GM12878 (cell line): ENCODE measurements around the gene DMD. TPM values are rescaled to one million over a fixed set of nuclear protein-coding genes. Genes with fewer than 3 reads are reported as not detected.

Source experiments
- ATAC-seq: fragments of 200-7000 bp; cut with Tn5 transposase; 3 replicates; pipeline ENCODE4 v1.9.1; 2020; ENCODE audit warnings: mild to moderate bottlenecking, moderate library complexity
- BruUV-seq: library from RNA; stranded (reverse); fragments of 400-500 nt; replicated peaks from 2 replicates; lab custom pipeline; 2021; lab: Mats Ljungman, UMichigan
- CTCF ChIA-PET: fragments of 300-600 bp; sonication (Branson Sonifier 250); formaldehyde crosslinking; extraction: SDS; loops from one replicate; lab custom pipeline; 2021; ENCODE audit warnings: inconsistent platforms; lab: Yijun Ruan, JAX
- POLR2A ChIA-PET: fragments of 350-600 bp; formaldehyde crosslinking; extraction: SDS; loops from one replicate; lab custom pipeline; 2021; ENCODE audit warnings: inconsistent platforms; lab: Charles Lee
- RAD21 ChIA-PET: fragments of 300-600 bp; sonication (Branson Sonifier 250); formaldehyde crosslinking; loops from one replicate; lab custom pipeline; 2023; ENCODE audit warnings: antibody characterized with exemption; ENCODE audit not compliant: unreplicated experiment; lab: Charles Lee
- SMC1A ChIA-PET: fragments of 300-600 bp; sonication (Branson Sonifier 250); formaldehyde crosslinking; loops from one replicate; lab custom pipeline; 2023; ENCODE audit not compliant: unreplicated experiment, uncharacterized antibody; lab: Charles Lee
- DNase-seq: peaks from one replicate; pipeline ENCODE4 v3.0.0-alpha.2; 2011; ENCODE audit warnings: low read depth, low spot score
- FAIRE-seq: peaks from 3 replicates; lab custom pipeline; 2011; peaks lifted over from hg19 to GRCh38; lab: Jason Lieb, UNC
- H2AFZ ChIP-seq: 2 replicates; pipeline ENCODE4 v1.6.0; 2011; ENCODE audit warnings: low read depth, low read length, control low read depth; ENCODE audit not compliant: control insufficient read depth
- H3K27ac ChIP-seq: 2 replicates; pipeline ENCODE4 v1.5.1; 2011; ENCODE audit warnings: control low read depth; ENCODE audit not compliant: control insufficient read depth, insufficient read depth
- H3K27me3 ChIP-seq, 2 experiments: replicated peaks in 1 of 2; 2 replicates each; pipeline versions ENCODE4 v1.6.0 to v1.6.1; 2011; ENCODE audit warnings: low read length in 1 of 2; ENCODE audit not compliant: control insufficient read depth in 2 of 2, insufficient read depth in 2 of 2
- H3K36me3 ChIP-seq, 2 experiments: 2 replicates each; pipeline ENCODE4 v1.5.1; 2011; ENCODE audit warnings: low read length in 1 of 2; ENCODE audit not compliant: control insufficient read depth in 2 of 2, insufficient read depth in 2 of 2
- H3K4me1 ChIP-seq: 2 replicates; pipeline ENCODE4 v1.6.1; 2011; ENCODE audit warnings: mild to moderate bottlenecking, low read length, moderate library complexity, mixed read lengths; ENCODE audit not compliant: control insufficient read depth, insufficient read depth
- H3K4me2 ChIP-seq: 2 replicates; pipeline ENCODE4 v1.6.0; 2011; ENCODE audit warnings: control low read depth; ENCODE audit not compliant: control insufficient read depth, insufficient read depth
- H3K4me3 ChIP-seq: fragments of 200-600 bp; sonication (generic); 2 replicates; pipeline ENCODE4 v1.5.1; 2016
- H3K79me2 ChIP-seq: 2 replicates; pipeline ENCODE4 v1.6.0; 2011; ENCODE audit warnings: low read length; ENCODE audit not compliant: control insufficient read depth, insufficient read depth
- H3K9ac ChIP-seq: 2 replicates; pipeline ENCODE4 v1.8.0; 2011; ENCODE audit warnings: low read length, control low read depth, mixed read lengths; ENCODE audit not compliant: control insufficient read depth, insufficient read depth
- H3K9me3 ChIP-seq: replicated peaks from 3 replicates; pipeline ENCODE4 v1.5.1; 2011; ENCODE audit warnings: mild to moderate bottlenecking, low read length; ENCODE audit not compliant: control insufficient read depth, insufficient read depth
- H4K20me1 ChIP-seq: 2 replicates; pipeline ENCODE4 v1.6.0; 2011; ENCODE audit not compliant: control insufficient read depth, insufficient read depth
- BMI1 ChIP-seq: fragments of 450-650 bp; IDR thresholded peaks from 2 replicates; pipeline ENCODE4 v1.6.1; 2016; ENCODE audit warnings: mild to moderate bottlenecking, moderate library complexity, borderline replicate concordance
- CHD4 ChIP-seq: fragments of 200-600 bp; sonication (generic); IDR thresholded peaks from 2 replicates; pipeline ENCODE4 v1.6.1; 2016; ENCODE audit warnings: mild to moderate bottlenecking
- DPF2 ChIP-seq: fragments of 450-650 bp; IDR thresholded peaks from 2 replicates; pipeline ENCODE4 v1.6.1; 2017; ENCODE audit warnings: mild to moderate bottlenecking
- E2F4 ChIP-seq: IDR thresholded peaks from 2 replicates; pipeline ENCODE4 v1.6.1; 2012; ENCODE audit warnings: low read depth, low read length, improper control_type of control experiment
- ESRRA ChIP-seq: IDR thresholded peaks from 2 replicates; pipeline ENCODE4 v1.6.1; 2012; ENCODE audit warnings: mild to moderate bottlenecking, low read length, improper control_type of control experiment
- HDAC2 ChIP-seq: fragments of 200-600 bp; sonication (generic); IDR thresholded peaks from 2 replicates; pipeline ENCODE4 v1.6.1; 2017
- HDGF ChIP-seq: fragments of 450-650 bp; IDR thresholded peaks from 2 replicates; pipeline ENCODE4 v1.6.1; 2016; ENCODE audit warnings: antibody characterized with exemption
- JUNB ChIP-seq: IDR thresholded peaks from 2 replicates; pipeline ENCODE4 v1.6.1; 2016; ENCODE audit warnings: antibody characterized with exemption, mild to moderate bottlenecking
- NFXL1 ChIP-seq: fragments of 450-650 bp; IDR thresholded peaks from 2 replicates; pipeline ENCODE4 v1.6.1; 2017; ENCODE audit warnings: antibody characterized with exemption, mild to moderate bottlenecking, borderline replicate concordance
- RAD51 ChIP-seq: fragments of 450-650 bp; IDR thresholded peaks from 2 replicates; pipeline ENCODE4 v1.6.1; 2016; ENCODE audit warnings: moderate library complexity, mild to moderate bottlenecking, inconsistent platforms
- REST ChIP-seq: IDR thresholded peaks from 2 replicates; pipeline ENCODE4 v1.6.1; 2012; ENCODE audit warnings: mild to moderate bottlenecking, low read depth, low read length
- SMAD1 ChIP-seq: fragments of 450-650 bp; IDR thresholded peaks from 2 replicates; pipeline ENCODE4 v1.6.1; 2018; ENCODE audit warnings: mild to moderate bottlenecking, low read depth; ENCODE audit not compliant: partially characterized antibody
- SMC3 ChIP-seq: IDR thresholded peaks from 2 replicates; pipeline ENCODE4 v1.6.1; 2011; ENCODE audit warnings: low read length, improper control_type of control experiment, borderline replicate concordance
- SREBF1 ChIP-seq: IDR thresholded peaks from 2 replicates; pipeline ENCODE4 v1.6.1; 2012; ENCODE audit warnings: mild to moderate bottlenecking, low read length
- ZNF274 ChIP-seq: IDR thresholded peaks from one replicate; pipeline ENCODE4 v1.8.0; 2011; ENCODE audit not compliant: insufficient read length, insufficient read depth
- WGBS: methylation state at CpG from one replicate; pipeline ENCODE4 v1.1.6; 2016; ENCODE audit warnings: low lambda C conversion rate; ENCODE audit not compliant: insufficient replicate concordance, insufficient coverage; ENCODE audit errors: missing lambda C conversion rate; 5-methylcytosine and 5-hydroxymethylcytosine counted together
- in situ Hi-C: fragments of 300-500 bp; cut with MboI; formaldehyde crosslinking; loops from 9 replicates; pipeline ENCODE4 v1.14.3; 2018; ENCODE audit warnings: mixed read lengths
- intact Hi-C: fragments of 100-400 bp; cut with micrococcal nuclease; formaldehyde crosslinking; loops from one replicate; pipeline ENCODE4 v1.14.2; 2022; ENCODE audit not compliant: unreplicated experiment
- polyA plus RNA-seq, 11 experiments: library from polyadenylated mRNA; depleted of rRNA in 4 of 11; unstranded in 6 of 11; stranded (reverse) in 5 of 11; fragments of >200 nt; fragmentation: Nextera tagmentation in 4 of 11; fragmentation: Illumina TruSeq in 1 of 11; extraction: Ambion mirVana in 4 of 11; extraction: Trizol in 1 of 11; gene quantifications; 1 replicate in 1 of 11; 2 replicates in 10 of 11; pipeline versions ENCODE4 v1.2.1 to v1.2.3, GENCODE V29; 2011 to 2016; ENCODE audit warnings: inconsistent platforms in 2 of 11, missing spikeins in 2 of 11, low read depth in 1 of 11
- total RNA-seq, 4 experiments: library from RNA; depleted of rRNA in 3 of 4; stranded (reverse); fragments of >200 nt in 3 of 4; fragmentation: Illumina TruSeq in 1 of 4; extraction: Trizol in 1 of 4; gene quantifications; 2 replicates each; pipeline versions ENCODE4 v1.2.1 to v1.2.3, GENCODE V29; 2013 to 2021

DMD gene
- total and polyA plus RNA-seq, 10 of the 15 experiments (the other 5 are each of a cell fraction or from before 2014, with no cell fraction given): 1.4 to 24.3 (median 4.3) TPM

- TF ChIP-seq HDAC2 (no peak), RAD51 (no peak), ZNF274 (no peak), REST (no peak), SREBF1 (no peak)
These were observed 1379.1 kb downstream of the DMD start (continued) for GRCh38 chrX:31832263-31832662.

GRCh38 chrX:31820430-31821210 lies 1390.7 kb downstream of the DMD start:
- ChIA-PET CTCF (no interaction called here), RAD21 (no interaction called here), SMC1A (no interaction called here), POLR2A (no interaction called here)
- WGBS: 12% methylated on average over 7 of the region's 7 CpGs
- H3K79me2 ChIP-seq: no peaks in the 10 kb centered on the region
- in situ Hi-C loops: no loop called here
- BruUV-seq: no TSS peak
- DNase-seq (no peak), ATAC-seq (no peak), FAIRE-seq (no peak)
- no peaks in the 10 kb centered on the region for H3K9me3 ChIP-seq
- H3K9ac ChIP-seq: no peak overlapping the region
- no peak overlapping the region for H3K27ac ChIP-seq
- no peak overlapping the region for H2AFZ ChIP-seq
- no peak overlapping the region for H3K4me2 ChIP-seq
- H3K27me3 ChIP-seq: no peaks in the 10 kb centered on the region
- H4K20me1 ChIP-seq: no peaks in the 10 kb centered on the region
- intact Hi-C loops: no loop called here
- H3K4me3 ChIP-seq: no peak overlapping the region
- no peaks in the 10 kb centered on the region for H3K36me3 ChIP-seq
- no peaks in the 10 kb centered on the region for H3K4me1 ChIP-seq
- no peak for TF ChIP-seq BMI1
- no peak for TF ChIP-seq JUNB
- no peak for TF ChIP-seq HDGF
- TF ChIP-seq ESRRA: no peak
- TF ChIP-seq SMAD1: no peak
- no peak for TF ChIP-seq NFXL1
- TF ChIP-seq E2F4: no peak
- TF ChIP-seq SMC3: no peak
- no peak for TF ChIP-seq REST
- TF ChIP-seq DPF2: no peak
- no peak for TF ChIP-seq CHD4
